ENCODE data around the gene CPT1C.

GRCh38 chr19:49755956-49756355 lies 65.0 kb downstream of the CPT1C start:
- TF ChIP-seq CEBPB (IDR thresholded peaks at IDR 0.05; ENCODE audit: low read depth, low read length) (no peak), POLR2A (IDR thresholded peaks at IDR 0.05; ENCODE audit: low read depth, low read length) (no peak), SMC3 (IDR thresholded peaks at IDR 0.05; ENCODE audit: low read depth, low read length) (no peak)
- TF ChIP-seq, protein P1, sequence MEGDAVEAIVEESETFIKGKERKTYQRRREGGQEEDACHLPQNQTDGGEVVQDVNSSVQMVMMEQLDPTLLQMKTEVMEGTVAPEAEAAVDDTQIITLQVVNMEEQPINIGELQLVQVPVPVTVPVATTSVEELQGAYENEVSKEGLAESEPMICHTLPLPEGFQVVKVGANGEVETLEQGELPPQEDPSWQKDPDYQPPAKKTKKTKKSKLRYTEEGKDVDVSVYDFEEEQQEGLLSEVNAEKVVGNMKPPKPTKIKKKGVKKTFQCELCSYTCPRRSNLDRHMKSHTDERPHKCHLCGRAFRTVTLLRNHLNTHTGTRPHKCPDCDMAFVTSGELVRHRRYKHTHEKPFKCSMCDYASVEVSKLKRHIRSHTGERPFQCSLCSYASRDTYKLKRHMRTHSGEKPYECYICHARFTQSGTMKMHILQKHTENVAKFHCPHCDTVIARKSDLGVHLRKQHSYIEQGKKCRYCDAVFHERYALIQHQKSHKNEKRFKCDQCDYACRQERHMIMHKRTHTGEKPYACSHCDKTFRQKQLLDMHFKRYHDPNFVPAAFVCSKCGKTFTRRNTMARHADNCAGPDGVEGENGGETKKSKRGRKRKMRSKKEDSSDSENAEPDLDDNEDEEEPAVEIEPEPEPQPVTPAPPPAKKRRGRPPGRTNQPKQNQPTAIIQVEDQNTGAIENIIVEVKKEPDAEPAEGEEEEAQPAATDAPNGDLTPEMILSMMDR (conservative IDR thresholded peaks at IDR 0.05; ENCODE audit: low read depth, low read length) = no peak
